OCI-LY3 (cell line): ENCODE results near the gene MYL10.

Source experiments
- H2AFZ ChIP-seq: fragments of 200-600, 300-600 bp; shearing (Covaris generic); 2 replicates; pipeline ENCODE4 v1.6.0; 2014; ENCODE audit warnings: antibody characterized with exemption, low read depth, low read length
- H3K27ac ChIP-seq: fragments of 200-600, 300-600 bp; sonication (generic); 2 replicates; pipeline ENCODE4 v1.5.1; 2014; ENCODE audit warnings: mild to moderate bottlenecking, low read length, moderate library complexity, mixed read lengths
- H3K27me3 ChIP-seq: fragments of 200-600, 300-600 bp; sonication (generic); 2 replicates; pipeline ENCODE4 v1.6.1; 2014; ENCODE audit warnings: low read depth, low read length, mixed read lengths
- H3K36me3 ChIP-seq: fragments of 200-600, 300-600 bp; sonication (generic); replicated peaks from 2 replicates; pipeline ENCODE3; 2014; ENCODE audit warnings: low read depth, low read length, mixed read lengths
- H3K4me1 ChIP-seq: fragments of 300-600, 200-600 bp; sonication (generic); 2 replicates; pipeline ENCODE4 v1.6.1; 2014; ENCODE audit warnings: low read length, mixed read lengths
- H3K4me2 ChIP-seq: fragments of 200-600, 300-600 bp; sonication (generic); 2 replicates; pipeline ENCODE4 v1.6.1; 2014; ENCODE audit warnings: low read length, mixed read lengths
- H3K4me3 ChIP-seq: fragments of 300-600, 200-600 bp; sonication (generic); 2 replicates; pipeline ENCODE4 v1.5.1; 2014; ENCODE audit warnings: antibody characterized with exemption, mild to moderate bottlenecking, low read length, moderate library complexity
- H3K79me2 ChIP-seq: fragments of 300-600, 200-600 bp; shearing (Covaris generic); 2 replicates; pipeline ENCODE4 v1.6.1; 2014; ENCODE audit warnings: mild to moderate bottlenecking, low read length, mixed read lengths
- H3K9ac ChIP-seq: fragments of 300-600, 200-600 bp; shearing (Covaris generic); 2 replicates; pipeline ENCODE4 v1.6.0; 2014; ENCODE audit warnings: mild to moderate bottlenecking, low read length, moderate library complexity
- H3K9me3 ChIP-seq: fragments of 200-600, 300-600 bp; shearing (Covaris generic); 2 replicates; pipeline ENCODE4 v1.6.1; 2014; ENCODE audit warnings: low read length, mixed read lengths; ENCODE audit not compliant: insufficient read depth
- H4K20me1 ChIP-seq: fragments of 200-600, 300-600 bp; sonication (generic); 2 replicates; pipeline ENCODE4 v1.6.1; 2016; ENCODE audit warnings: low read length, mixed read lengths; ENCODE audit not compliant: insufficient read depth
- CTCF ChIP-seq: fragments of 200-600, 300-600 bp; sonication (generic); IDR thresholded peaks from 2 replicates; pipeline ENCODE4 v1.5.1; 2014; ENCODE audit warnings: antibody characterized with exemption, low read length, low read depth
- EZH2phosphoT487 ChIP-seq: fragments of 200-600 bp; shearing (Covaris generic); IDR thresholded peaks from 2 replicates; pipeline ENCODE4 v1.6.1; 2018; ENCODE audit warnings: antibody characterized with exemption, mixed run types, low read depth

The MYL10 gene

GRCh38 chr7:101626069-101626671 is 2.9 kb downstream of the MYL10 start:
- Histone ChIP-seq H3K79me2 (no peaks in the 10 kb centered on the region), H3K27me3 (peaks cover 16% of the 10 kb centered on the region), H3K4me2 (no peak overlapping the region), H3K27ac (no peak overlapping the region), H3K4me1 (no peaks in the 10 kb centered on the region), H3K36me3 (no peaks in the 10 kb centered on the region), H3K9me3 (no peaks in the 10 kb centered on the region), H3K9ac (no peak overlapping the region), H4K20me1 (no peaks in the 10 kb centered on the region), H3K4me3 (no peak overlapping the region), H2AFZ (no peak overlapping the region; the same call in 1 of the 2 replicates)
- TF ChIP-seq CTCF, result no peak
- TF ChIP-seq EZH2phosphoT487, result no peak

DNA sequence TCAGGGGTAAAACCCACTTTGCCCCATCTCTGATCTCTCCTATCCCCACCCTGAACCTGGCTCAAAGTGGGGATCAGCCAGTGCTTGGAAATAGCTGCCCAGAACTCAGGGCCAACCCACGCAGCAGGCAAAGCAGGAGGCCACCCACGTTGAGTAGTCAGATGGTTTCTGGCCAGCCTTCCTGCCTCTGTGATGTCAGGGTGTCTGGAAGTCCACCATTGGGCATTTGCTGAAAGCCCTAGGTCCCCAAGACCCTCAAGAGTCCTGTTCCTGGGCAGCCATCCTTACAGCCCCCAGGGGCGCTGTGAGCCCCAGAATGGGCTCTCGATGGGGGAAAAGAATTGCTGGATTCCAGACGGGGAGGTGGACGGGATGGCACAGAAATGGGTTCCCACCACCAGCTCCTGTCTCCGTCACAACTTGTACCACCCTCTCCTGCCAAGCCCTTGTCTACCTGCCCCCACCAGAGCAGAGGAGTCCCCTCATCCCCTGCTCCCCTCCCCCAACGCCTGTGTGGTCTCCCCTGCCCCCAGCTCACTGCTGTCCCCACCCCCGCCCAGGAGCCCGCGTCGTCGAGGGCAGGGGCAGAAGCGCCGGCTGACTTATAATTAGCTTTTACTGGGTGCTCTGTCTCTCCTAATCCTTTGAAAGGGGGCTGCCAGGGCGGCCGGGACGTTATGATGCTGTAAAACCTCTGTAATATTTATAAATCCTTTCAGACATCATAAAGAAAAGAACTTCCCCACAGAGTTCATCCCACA is 3.9 kb downstream of the MYL10 start:
- Histone ChIP-seq H3K27ac (no peak overlapping the region), H2AFZ (no peak overlapping the region), H3K27me3 (peaks cover 16% of the 10 kb centered on the region), H3K9me3 (no peaks in the 10 kb centered on the region), H4K20me1 (no peaks in the 10 kb centered on the region), H3K4me3 (no peak overlapping the region), H3K79me2 (no peaks in the 10 kb centered on the region), H3K4me1 (no peaks in the 10 kb centered on the region), H3K4me2 (no peak overlapping the region), H3K36me3 (no peaks in the 10 kb centered on the region), H3K9ac (no peak overlapping the region)
- no peak for TF ChIP-seq EZH2phosphoT487
- TF ChIP-seq CTCF, result no peak

- H3K9ac ChIP-seq, result no peak overlapping the region
Observed at GRCh38 chr7:101624246-101625001, 4.7 kb downstream of the MYL10 start.

More at GRCh38 chr7:101624246-101625001, 4.7 kb downstream of the MYL10 start:
- TF ChIP-seq CTCF, result no peak
- no peak for TF ChIP-seq EZH2phosphoT487
- H3K79me2 ChIP-seq, result no peaks in the 10 kb centered on the region
- H2AFZ ChIP-seq, result no peak overlapping the region
- H3K4me3 ChIP-seq, result no peak overlapping the region
- H3K4me2 ChIP-seq, result no peak overlapping the region
- H3K9me3 ChIP-seq, result no peaks in the 10 kb centered on the region
- H4K20me1 ChIP-seq, result no peaks in the 10 kb centered on the region
- H3K27ac ChIP-seq, result no peak overlapping the region
- H3K27me3 ChIP-seq, result peaks cover 16% of the 10 kb centered on the region
- no peaks in the 10 kb centered on the region for H3K36me3 ChIP-seq
- no peaks in the 10 kb centered on the region for H3K4me1 ChIP-seq
